MM.1S (cell line): ENCODE results near the gene CEP128.

ENCODE experiments used
- DNase-seq: peaks from one replicate; pipeline ENCODE4 v3.0.0-alpha.2; 2015
- H2AFZ ChIP-seq: fragments of 300-600 bp; sonication (generic); 2 replicates; pipeline ENCODE4 v1.6.0; 2016; ENCODE audit warnings: antibody characterized with exemption, low read length
- H3F3A ChIP-seq: fragments of 300-600 bp; sonication (generic); 2 replicates; pipeline ENCODE4 v1.6.1; 2016; ENCODE audit warnings: mild to moderate bottlenecking, antibody characterized with exemption, low read length, moderate library complexity, mixed read lengths; ENCODE audit not compliant: insufficient read depth
- H3K27ac ChIP-seq: fragments of 300-600 bp; sonication (generic); 2 replicates; pipeline ENCODE4 v1.5.1; 2016; ENCODE audit warnings: mild to moderate bottlenecking, low read length
- H3K27me3 ChIP-seq: fragments of 300-600 bp; sonication (generic); replicated peaks from 2 replicates; pipeline ENCODE4 v1.6.0; 2016; ENCODE audit warnings: low read length; ENCODE audit not compliant: insufficient read depth
- H3K36me3 ChIP-seq: fragments of 300-600 bp; sonication (generic); replicated peaks from 2 replicates; pipeline ENCODE4 v1.6.1; 2016; ENCODE audit warnings: mild to moderate bottlenecking, low read length, mixed read lengths; ENCODE audit not compliant: insufficient read depth
- H3K4me1 ChIP-seq: fragments of 300-600 bp; sonication (generic); 2 replicates; pipeline ENCODE4 v1.6.1; 2016; ENCODE audit warnings: low read length, mixed read lengths
- H3K4me2 ChIP-seq: fragments of 300-600 bp; sonication (generic); 2 replicates; pipeline ENCODE4 v1.6.0; 2016; ENCODE audit warnings: low read depth, low read length
- H3K4me3 ChIP-seq: fragments of 300-600 bp; sonication (generic); 2 replicates; pipeline ENCODE4 v1.5.1; 2016; ENCODE audit warnings: low read length, mixed read lengths
- H3K79me2 ChIP-seq: fragments of 300-600 bp; sonication (generic); 2 replicates; pipeline ENCODE4 v1.6.1; 2016; ENCODE audit warnings: mixed run types, low read length, mixed read lengths
- H3K9ac ChIP-seq: fragments of 300-600 bp; sonication (generic); 2 replicates; pipeline ENCODE4 v1.6.1; 2016; ENCODE audit warnings: low read length, mixed read lengths
- H3K9me2 ChIP-seq: fragments of 300-600 bp; sonication (generic); replicated peaks from 2 replicates; pipeline ENCODE4 v1.6.1; 2016; ENCODE audit warnings: mild to moderate bottlenecking, low read length, mixed read lengths; ENCODE audit not compliant: insufficient read depth
- H3K9me3 ChIP-seq: fragments of 300-600 bp; sonication (generic); replicated peaks from 2 replicates; pipeline ENCODE4 v1.6.1; 2016; ENCODE audit warnings: mild to moderate bottlenecking, low read length, mixed read lengths; ENCODE audit not compliant: insufficient read depth
- H4K20me1 ChIP-seq: fragments of 300-600 bp; sonication (generic); 2 replicates; pipeline ENCODE4 v1.6.1; 2016; ENCODE audit warnings: mild to moderate bottlenecking, low read length, moderate library complexity, mixed read lengths; ENCODE audit not compliant: insufficient read depth
- EZH2 ChIP-seq: fragments of 300-600 bp; sonication (generic); optimal IDR thresholded peaks from 2 replicates; pipeline ENCODE3; 2017; ENCODE audit warnings: low read depth, mild to moderate bottlenecking, antibody characterized with exemption, low read length, mixed read lengths
- EZH2phosphoT487 ChIP-seq: fragments of 300-600 bp; sonication (generic); IDR thresholded peaks from 2 replicates; pipeline ENCODE4 v1.6.1; 2018; ENCODE audit warnings: antibody characterized with exemption, low read length
- TF ChIP-seq, protein P1 (sequence below): fragments of 300-600 bp; sonication (generic); IDR thresholded peaks from 2 replicates; pipeline ENCODE4 v1.5.1; 2016; ENCODE audit warnings: antibody characterized with exemption, low read length, mixed read lengths

CEP128 gene

DNA sequence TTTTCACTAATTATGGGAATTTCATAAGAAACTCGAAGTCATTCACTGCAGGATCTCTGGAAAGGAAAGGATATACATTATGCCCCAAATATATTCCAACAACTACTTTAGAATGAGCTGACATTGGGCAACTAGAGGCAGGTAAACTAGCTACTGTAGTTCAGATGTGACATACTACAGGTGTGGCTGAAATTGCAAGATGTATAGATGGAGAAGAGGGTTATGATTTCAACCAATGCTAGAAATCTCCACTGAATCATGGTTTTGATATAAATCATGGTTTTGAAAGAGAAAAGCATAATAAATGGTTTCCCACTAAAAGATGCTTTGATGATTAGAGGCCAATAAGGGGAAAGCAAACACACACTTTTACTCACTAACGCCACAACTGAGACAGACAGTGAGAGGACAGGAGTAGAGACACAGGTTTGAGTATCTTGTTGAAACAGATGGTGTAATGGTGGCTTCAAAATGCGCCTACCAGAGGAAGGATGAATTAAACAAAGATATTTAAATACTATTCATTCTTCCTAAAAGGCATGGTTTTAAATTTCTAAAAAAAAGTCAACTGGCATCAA lies 434.2 kb downstream of the CEP128 start:
- no peaks in the 10 kb centered on the region for H3K9me2 ChIP-seq
- no peaks in the 10 kb centered on the region for H3K27me3 ChIP-seq
- H3K4me2 ChIP-seq, result no peak overlapping the region
- no peak for DNase-seq
- H3K4me1 ChIP-seq, result no peaks in the 10 kb centered on the region
- TF ChIP-seq, protein P1, sequence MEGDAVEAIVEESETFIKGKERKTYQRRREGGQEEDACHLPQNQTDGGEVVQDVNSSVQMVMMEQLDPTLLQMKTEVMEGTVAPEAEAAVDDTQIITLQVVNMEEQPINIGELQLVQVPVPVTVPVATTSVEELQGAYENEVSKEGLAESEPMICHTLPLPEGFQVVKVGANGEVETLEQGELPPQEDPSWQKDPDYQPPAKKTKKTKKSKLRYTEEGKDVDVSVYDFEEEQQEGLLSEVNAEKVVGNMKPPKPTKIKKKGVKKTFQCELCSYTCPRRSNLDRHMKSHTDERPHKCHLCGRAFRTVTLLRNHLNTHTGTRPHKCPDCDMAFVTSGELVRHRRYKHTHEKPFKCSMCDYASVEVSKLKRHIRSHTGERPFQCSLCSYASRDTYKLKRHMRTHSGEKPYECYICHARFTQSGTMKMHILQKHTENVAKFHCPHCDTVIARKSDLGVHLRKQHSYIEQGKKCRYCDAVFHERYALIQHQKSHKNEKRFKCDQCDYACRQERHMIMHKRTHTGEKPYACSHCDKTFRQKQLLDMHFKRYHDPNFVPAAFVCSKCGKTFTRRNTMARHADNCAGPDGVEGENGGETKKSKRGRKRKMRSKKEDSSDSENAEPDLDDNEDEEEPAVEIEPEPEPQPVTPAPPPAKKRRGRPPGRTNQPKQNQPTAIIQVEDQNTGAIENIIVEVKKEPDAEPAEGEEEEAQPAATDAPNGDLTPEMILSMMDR, result no peak
- TF ChIP-seq EZH2, result no peak
- TF ChIP-seq EZH2phosphoT487, result no peak
- no peak overlapping the region for H2AFZ ChIP-seq
- no peaks in the 10 kb centered on the region for H4K20me1 ChIP-seq
- H3K4me3 ChIP-seq, result no peak overlapping the region
- no peak overlapping the region for H3K9ac ChIP-seq
- H3F3A ChIP-seq, result no peaks in the 10 kb centered on the region
- no peak overlapping the region for H3K27ac ChIP-seq
- H3K79me2 ChIP-seq, result no peaks in the 10 kb centered on the region
- H3K36me3 ChIP-seq, result no peaks in the 10 kb centered on the region
- no peaks in the 10 kb centered on the region for H3K9me3 ChIP-seq

DNA sequence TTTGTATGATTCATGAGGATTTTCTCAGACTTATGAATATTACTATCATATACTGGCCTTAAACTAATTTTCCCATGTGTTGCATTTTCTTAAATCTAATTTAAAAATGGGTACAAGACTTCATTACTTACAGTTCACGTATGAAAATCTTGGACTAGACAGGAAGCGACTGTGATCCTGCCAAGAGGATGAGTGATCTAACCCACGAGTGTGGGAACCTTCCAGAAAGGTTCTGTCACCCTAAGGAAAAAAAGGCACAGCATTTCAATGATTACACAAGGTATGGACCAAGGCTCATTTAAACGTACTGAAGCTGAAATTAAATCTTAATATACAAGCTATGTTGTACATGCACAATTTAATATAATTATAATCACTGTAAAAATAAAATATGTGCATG lies 436.8 kb downstream of the CEP128 start:
- TF ChIP-seq EZH2 (no peak), EZH2phosphoT487 (no peak)
- TF ChIP-seq, protein P1, result no peak
- Histone ChIP-seq H3K79me2 (no peaks in the 10 kb centered on the region), H3K36me3 (no peaks in the 10 kb centered on the region), H3F3A (no peaks in the 10 kb centered on the region), H3K9me2 (no peaks in the 10 kb centered on the region), H3K4me2 (no peak overlapping the region), H3K9me3 (no peaks in the 10 kb centered on the region), H3K9ac (no peak overlapping the region), H3K4me1 (no peaks in the 10 kb centered on the region), H3K27me3 (no peaks in the 10 kb centered on the region), H4K20me1 (no peaks in the 10 kb centered on the region), H2AFZ (no peak overlapping the region), H3K4me3 (no peak overlapping the region), H3K27ac (no peak overlapping the region)
- DNase-seq, result no peak

GRCh38 chr14:80498533-80498932 lies 443.0 kb downstream of the CEP128 start:
- Histone ChIP-seq H3K4me1 (no peaks in the 10 kb centered on the region), H3K4me3 (no peak overlapping the region), H2AFZ (no peak overlapping the region), H4K20me1 (no peaks in the 10 kb centered on the region), H3K9me2 (no peaks in the 10 kb centered on the region), H3K9me3 (no peaks in the 10 kb centered on the region), H3K9ac (no peak overlapping the region), H3K27me3 (no peaks in the 10 kb centered on the region), H3K4me2 (no peak overlapping the region), H3K36me3 (no peaks in the 10 kb centered on the region), H3K27ac (no peak overlapping the region), H3F3A (no peaks in the 10 kb centered on the region), H3K79me2 (no peaks in the 10 kb centered on the region)
- TF ChIP-seq, protein P1, result no peak
- TF ChIP-seq EZH2 (no peak), EZH2phosphoT487 (no peak)
- no peak for DNase-seq
